A549 treated with AZD2906 at 1 μM for 4 hours (cell line): ENCODE data around the gene WWC2. TPM values are rescaled to one million over a fixed set of nuclear protein-coding genes. Genes with fewer than 3 reads are reported as not detected.

Experiments
- total RNA-seq: library from RNA; stranded (reverse); fragments of 200-300 nt; extraction: Qiagen RNA extraction; gene quantifications from 5 replicates; pipeline ENCODE4 v1.2.3, GENCODE V29; 2022

The WWC2 gene
- total RNA-seq = 13.3 to 18.2 TPM (median 15.7 TPM) in 5 replicates

GRCh38 chr4:183098723-183099536, at the start of gene WWC2:
Gene WWC2, plus strand, starts transcription at chr4:183099257. Its CDS starts 235 bp downstream, at chr4:183099492.

GRCh38 chr4:183320211-183321059, 221.4 kb downstream of the WWC2 start, which contains the start of gene CLDN22:
Gene CLDN22, minus strand, starts transcription at chr4:183320276. Its CDS starts 58 bp downstream, at chr4:183320218.

GRCh38 chr4:183322326-183322725, 223.3 kb downstream of the WWC2 start, which contains the start of gene CLDN24:
Gene CLDN24, minus strand, starts transcription at chr4:183322426. Its CDS starts 0 bp downstream, at chr4:183322426.

Other genes starting within 250 kb of the WWC2 start
- gene DCTD, start 181.9 kb upstream of the WWC2 start, total RNA-seq = 71.4 to 83.3 TPM (median 74.5 TPM) in 5 replicates
- gene CLDN22, start 221.0 kb downstream of the WWC2 start, total RNA-seq = not detected in 5 replicates
- not detected in 5 replicates for gene CLDN24, start 223.2 kb downstream of the WWC2 start, total RNA-seq